ENCODE results near the gene SSBP3. TPM values are rescaled to one million over a fixed set of nuclear protein-coding genes. Genes with fewer than 3 reads are reported as not detected.

The SSBP3 gene
- total and polyA plus RNA-seq, 2 experiments from 2014 or later = 47.4 to 68.6 TPM

DNA sequence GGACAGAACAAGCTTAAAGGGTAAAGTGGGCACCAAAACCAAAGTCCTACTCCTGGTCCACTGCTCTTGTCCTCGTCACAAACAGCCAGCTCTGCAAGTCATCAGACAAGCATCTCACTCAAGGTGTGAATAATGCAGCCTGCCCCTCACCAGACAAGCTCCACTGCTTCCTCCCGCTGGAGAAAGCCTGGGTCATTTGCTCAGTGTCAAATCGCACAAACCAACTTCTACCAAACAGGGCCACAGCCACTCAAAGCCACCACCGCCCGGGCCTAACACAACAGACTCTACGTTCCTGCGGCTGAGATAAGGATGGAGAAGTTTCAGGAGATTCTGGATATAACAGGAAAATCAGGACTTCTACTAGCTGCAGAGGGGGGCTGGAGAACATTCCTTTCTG is 3.3 kb downstream of the SSBP3 start (continued):
- TF ChIP-seq, protein P1, sequence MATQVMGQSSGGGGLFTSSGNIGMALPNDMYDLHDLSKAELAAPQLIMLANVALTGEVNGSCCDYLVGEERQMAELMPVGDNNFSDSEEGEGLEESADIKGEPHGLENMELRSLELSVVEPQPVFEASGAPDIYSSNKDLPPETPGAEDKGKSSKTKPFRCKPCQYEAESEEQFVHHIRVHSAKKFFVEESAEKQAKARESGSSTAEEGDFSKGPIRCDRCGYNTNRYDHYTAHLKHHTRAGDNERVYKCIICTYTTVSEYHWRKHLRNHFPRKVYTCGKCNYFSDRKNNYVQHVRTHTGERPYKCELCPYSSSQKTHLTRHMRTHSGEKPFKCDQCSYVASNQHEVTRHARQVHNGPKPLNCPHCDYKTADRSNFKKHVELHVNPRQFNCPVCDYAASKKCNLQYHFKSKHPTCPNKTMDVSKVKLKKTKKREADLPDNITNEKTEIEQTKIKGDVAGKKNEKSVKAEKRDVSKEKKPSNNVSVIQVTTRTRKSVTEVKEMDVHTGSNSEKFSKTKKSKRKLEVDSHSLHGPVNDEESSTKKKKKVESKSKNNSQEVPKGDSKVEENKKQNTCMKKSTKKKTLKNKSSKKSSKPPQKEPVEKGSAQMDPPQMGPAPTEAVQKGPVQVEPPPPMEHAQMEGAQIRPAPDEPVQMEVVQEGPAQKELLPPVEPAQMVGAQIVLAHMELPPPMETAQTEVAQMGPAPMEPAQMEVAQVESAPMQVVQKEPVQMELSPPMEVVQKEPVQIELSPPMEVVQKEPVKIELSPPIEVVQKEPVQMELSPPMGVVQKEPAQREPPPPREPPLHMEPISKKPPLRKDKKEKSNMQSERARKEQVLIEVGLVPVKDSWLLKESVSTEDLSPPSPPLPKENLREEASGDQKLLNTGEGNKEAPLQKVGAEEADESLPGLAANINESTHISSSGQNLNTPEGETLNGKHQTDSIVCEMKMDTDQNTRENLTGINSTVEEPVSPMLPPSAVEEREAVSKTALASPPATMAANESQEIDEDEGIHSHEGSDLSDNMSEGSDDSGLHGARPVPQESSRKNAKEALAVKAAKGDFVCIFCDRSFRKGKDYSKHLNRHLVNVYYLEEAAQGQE (IDR thresholded peaks at IDR 0.05; ENCODE audit: unreplicated experiment) = no peak
- TF ChIP-seq ZNF331 (CRISPR knock-in tag; IDR thresholded peaks at IDR 0.05; ENCODE audit: low read depth) (no peak), NANOG (IDR thresholded peaks at IDR 0.05; ENCODE audit: borderline replicate concordance) (no peak)

DNA sequence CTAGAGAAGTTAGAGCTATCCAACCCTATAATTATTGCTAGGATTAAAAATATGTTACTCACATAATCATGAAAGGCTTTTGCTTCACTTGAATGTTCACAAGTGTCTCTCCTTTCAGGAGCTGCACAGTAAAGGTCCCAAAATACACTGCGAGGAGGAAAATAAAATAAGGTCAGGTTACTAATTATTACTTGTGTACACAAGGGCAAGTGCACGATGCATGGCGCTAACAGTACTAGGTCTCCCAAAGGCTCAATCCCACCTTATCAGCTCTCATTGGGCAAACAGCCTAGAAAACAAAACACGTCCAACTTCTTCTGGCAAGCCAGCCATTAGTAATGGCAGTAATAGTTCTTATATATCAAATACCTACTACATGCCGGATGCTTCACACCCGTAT is 4.4 kb downstream of the SSBP3 start:
- H3K27ac ChIP-seq (ENCODE audit: low read depth) = no peak overlapping the region
- peaks cover 87% of the 10 kb centered on the region for H3K79me2 ChIP-seq (replicated peaks; ENCODE audit: insufficient read depth)
- Mint-ChIP-seq H3K27me3 (ENCODE audit: insufficient read depth, low read depth, poor library complexity) (peaks cover 20% of the 10 kb centered on the region), H3K36me3 (ENCODE audit: low read depth) (peaks cover 80% of the 10 kb centered on the region), H3K9me3 (no peaks in the 10 kb centered on the region), H3K4me3 (no peak overlapping the region), H3K4me1 (peaks cover 65% of the 10 kb centered on the region), H3K27ac (no peak overlapping the region)
- no peaks in the 10 kb centered on the region for H3K9me2 ChIP-seq (ENCODE audit: insufficient read depth)
- DNase-seq (ENCODE audit: low spot score) (no peak), ATAC-seq (no peak)
- no peaks in the 10 kb centered on the region; the same call in none of the 2 replicates for H3F3A ChIP-seq (replicated peaks; ENCODE audit: low read depth)
- no peak overlapping the region for H3K4me3 ChIP-seq
- no peak overlapping the region for H3K4me2 ChIP-seq
- no peaks in the 10 kb centered on the region for H3K27me3 ChIP-seq (ENCODE audit: insufficient read depth)
- H3K4me1 ChIP-seq (ENCODE audit: insufficient read depth) = peaks cover 41% of the 10 kb centered on the region
- no peak overlapping the region for H2AFZ ChIP-seq
- peaks cover 41% of the 10 kb centered on the region for H3K36me3 ChIP-seq (ENCODE audit: insufficient read depth)
- H4K20me1 ChIP-seq (replicated peaks; ENCODE audit: insufficient read depth) = peaks cover 59% of the 10 kb centered on the region
- TF ChIP-seq CREB1 (CRISPR knock-in tag; IDR thresholded peaks at IDR 0.05; ENCODE audit: low read depth) (no peak), ZNF114 (CRISPR knock-in tag; IDR thresholded peaks at IDR 0.05) (no peak), POLR2AphosphoS5 (IDR thresholded peaks at IDR 0.05; ENCODE audit: low read depth) (no peak), NANOG (IDR thresholded peaks at IDR 0.05; ENCODE audit: borderline replicate concordance) (no peak), JUNB (IDR thresholded peaks at IDR 0.05; ENCODE audit: unreplicated experiment) (no peak), EZH2phosphoT487 (IDR thresholded peaks at IDR 0.05; ENCODE audit: unreplicated experiment) (no peak), STAT1 (IDR thresholded peaks at IDR 0.05; ENCODE audit: unreplicated experiment) (no peak), ZNF331 (CRISPR knock-in tag; IDR thresholded peaks at IDR 0.05; ENCODE audit: low read depth) (no peak), EZH2 (IDR thresholded peaks at IDR 0.05; ENCODE audit: low read depth, unreplicated experiment) (no peak)
- TF ChIP-seq, protein P2, sequence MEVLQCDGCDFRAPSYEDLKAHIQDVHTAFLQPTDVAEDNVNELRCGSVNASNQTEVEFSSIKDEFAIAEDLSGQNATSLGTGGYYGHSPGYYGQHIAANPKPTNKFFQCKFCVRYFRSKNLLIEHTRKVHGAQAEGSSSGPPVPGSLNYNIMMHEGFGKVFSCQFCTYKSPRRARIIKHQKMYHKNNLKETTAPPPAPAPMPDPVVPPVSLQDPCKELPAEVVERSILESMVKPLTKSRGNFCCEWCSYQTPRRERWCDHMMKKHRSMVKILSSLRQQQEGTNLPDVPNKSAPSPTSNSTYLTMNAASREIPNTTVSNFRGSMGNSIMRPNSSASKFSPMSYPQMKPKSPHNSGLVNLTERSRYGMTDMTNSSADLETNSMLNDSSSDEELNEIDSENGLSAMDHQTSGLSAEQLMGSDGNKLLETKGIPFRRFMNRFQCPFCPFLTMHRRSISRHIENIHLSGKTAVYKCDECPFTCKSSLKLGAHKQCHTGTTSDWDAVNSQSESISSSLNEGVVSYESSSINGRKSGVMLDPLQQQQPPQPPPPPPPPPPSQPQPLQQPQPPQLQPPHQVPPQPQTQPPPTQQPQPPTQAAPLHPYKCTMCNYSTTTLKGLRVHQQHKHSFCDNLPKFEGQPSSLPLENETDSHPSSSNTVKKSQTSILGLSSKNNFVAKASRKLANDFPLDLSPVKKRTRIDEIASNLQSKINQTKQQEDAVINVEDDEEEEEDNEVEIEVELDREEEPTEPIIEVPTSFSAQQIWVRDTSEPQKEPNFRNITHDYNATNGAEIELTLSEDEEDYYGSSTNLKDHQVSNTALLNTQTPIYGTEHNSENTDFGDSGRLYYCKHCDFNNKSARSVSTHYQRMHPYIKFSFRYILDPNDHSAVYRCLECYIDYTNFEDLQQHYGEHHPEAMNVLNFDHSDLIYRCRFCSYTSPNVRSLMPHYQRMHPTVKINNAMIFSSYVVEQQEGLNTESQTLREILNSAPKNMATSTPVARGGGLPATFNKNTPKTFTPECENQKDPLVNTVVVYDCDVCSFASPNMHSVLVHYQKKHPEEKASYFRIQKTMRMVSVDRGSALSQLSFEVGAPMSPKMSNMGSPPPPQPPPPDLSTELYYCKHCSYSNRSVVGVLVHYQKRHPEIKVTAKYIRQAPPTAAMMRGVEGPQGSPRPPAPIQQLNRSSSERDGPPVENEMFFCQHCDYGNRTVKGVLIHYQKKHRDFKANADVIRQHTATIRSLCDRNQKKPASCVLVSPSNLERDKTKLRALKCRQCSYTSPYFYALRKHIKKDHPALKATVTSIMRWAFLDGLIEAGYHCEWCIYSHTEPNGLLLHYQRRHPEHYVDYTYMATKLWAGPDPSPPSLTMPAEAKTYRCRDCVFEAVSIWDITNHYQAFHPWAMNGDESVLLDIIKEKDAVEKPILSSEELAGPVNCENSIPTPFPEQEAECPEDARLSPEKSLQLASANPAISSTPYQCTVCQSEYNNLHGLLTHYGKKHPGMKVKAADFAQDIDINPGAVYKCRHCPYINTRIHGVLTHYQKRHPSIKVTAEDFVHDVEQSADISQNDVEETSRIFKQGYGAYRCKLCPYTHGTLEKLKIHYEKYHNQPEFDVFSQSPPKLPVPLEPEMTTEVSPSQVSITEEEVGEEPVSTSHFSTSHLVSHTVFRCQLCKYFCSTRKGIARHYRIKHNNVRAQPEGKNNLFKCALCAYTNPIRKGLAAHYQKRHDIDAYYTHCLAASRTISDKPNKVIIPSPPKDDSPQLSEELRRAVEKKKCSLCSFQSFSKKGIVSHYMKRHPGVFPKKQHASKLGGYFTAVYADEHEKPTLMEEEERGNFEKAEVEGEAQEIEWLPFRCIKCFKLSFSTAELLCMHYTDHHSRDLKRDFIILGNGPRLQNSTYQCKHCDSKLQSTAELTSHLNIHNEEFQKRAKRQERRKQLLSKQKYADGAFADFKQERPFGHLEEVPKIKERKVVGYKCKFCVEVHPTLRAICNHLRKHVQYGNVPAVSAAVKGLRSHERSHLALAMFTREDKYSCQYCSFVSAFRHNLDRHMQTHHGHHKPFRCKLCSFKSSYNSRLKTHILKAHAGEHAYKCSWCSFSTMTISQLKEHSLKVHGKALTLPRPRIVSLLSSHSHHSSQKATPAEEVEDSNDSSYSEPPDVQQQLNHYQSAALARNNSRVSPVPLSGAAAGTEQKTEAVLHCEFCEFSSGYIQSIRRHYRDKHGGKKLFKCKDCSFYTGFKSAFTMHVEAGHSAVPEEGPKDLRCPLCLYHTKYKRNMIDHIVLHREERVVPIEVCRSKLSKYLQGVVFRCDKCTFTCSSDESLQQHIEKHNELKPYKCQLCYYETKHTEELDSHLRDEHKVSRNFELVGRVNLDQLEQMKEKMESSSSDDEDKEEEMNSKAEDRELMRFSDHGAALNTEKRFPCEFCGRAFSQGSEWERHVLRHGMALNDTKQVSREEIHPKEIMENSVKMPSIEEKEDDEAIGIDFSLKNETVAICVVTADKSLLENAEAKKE (CRISPR knock-in tag; IDR thresholded peaks at IDR 0.05) = no peak
- TF ChIP-seq, protein P3, sequence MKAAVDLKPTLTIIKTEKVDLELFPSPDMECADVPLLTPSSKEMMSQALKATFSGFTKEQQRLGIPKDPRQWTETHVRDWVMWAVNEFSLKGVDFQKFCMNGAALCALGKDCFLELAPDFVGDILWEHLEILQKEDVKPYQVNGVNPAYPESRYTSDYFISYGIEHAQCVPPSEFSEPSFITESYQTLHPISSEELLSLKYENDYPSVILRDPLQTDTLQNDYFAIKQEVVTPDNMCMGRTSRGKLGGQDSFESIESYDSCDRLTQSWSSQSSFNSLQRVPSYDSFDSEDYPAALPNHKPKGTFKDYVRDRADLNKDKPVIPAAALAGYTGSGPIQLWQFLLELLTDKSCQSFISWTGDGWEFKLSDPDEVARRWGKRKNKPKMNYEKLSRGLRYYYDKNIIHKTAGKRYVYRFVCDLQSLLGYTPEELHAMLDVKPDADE (IDR thresholded peaks at IDR 0.05) = no peak
